Stimulated activated CD8-positive, alpha-beta memory T cell treated with anti-CD3 and anti-CD28 coated beads, Interleukin-2, amount 100 ng/mL, for 1 hour (primary cell): ENCODE results near the gene ERLEC1.
"Not testable (repeated sequence)": the region's sequence is repeated elsewhere in the genome, so short reads cannot be mapped to it uniquely, and the experiment has no call there.

Experiments
- DNase-seq, 2 donors: peaks; one replicate each; pipeline ENCODE4 v3.0.0-alpha.2; 2020; ENCODE audit warnings: low read depth in 2 of 2

The ERLEC1 gene

GRCh38 chr2:53829273-53829979, 42.6 kb downstream of the ERLEC1 start:
- DNase-seq, result no peak

- DNase-seq, result not testable (repeated sequence)
Measured at GRCh38 chr2:53829980-53830290, 43.1 kb downstream of the ERLEC1 start.

- no peak for DNase-seq
Measured at GRCh38 chr2:53840580-53840979, 53.7 kb downstream of the ERLEC1 start.

- not testable (repeated sequence) for DNase-seq
Measured at GRCh38 chr2:53841651-53842050, 54.8 kb downstream of the ERLEC1 start.

GRCh38 chr2:53842891-53843290, 56.0 kb downstream of the ERLEC1 start:
- DNase-seq, result no peak

- DNase-seq, result no peak
Measured at GRCh38 chr2:53843595-53843994, 56.8 kb downstream of the ERLEC1 start.

GRCh38 chr2:53848062-53848461, 61.2 kb downstream of the ERLEC1 start:
- DNase-seq, result no peak

- DNase-seq, result not testable (repeated sequence)
Measured at GRCh38 chr2:53851052-53851757, 64.4 kb downstream of the ERLEC1 start.

GRCh38 chr2:53852532-53852931, 65.7 kb downstream of the ERLEC1 start:
- DNase-seq, result no peak

- no peak for DNase-seq
Measured at GRCh38 chr2:53854678-53855077, 67.8 kb downstream of the ERLEC1 start.

- DNase-seq, result no peak
Measured at GRCh38 chr2:53856272-53856671, 69.4 kb downstream of the ERLEC1 start.

- no peak for DNase-seq
Measured at GRCh38 chr2:53859206-53860181, 72.7 kb downstream of the ERLEC1 start, which contains the start of gene GPR75. GPR75 (minus strand) TSS chr2:53859967; CDS start chr2:53854756, 5,211 bp downstream.

GRCh38 chr2:53861824-53862223, 75.0 kb downstream of the ERLEC1 start:
- no peak for DNase-seq

GRCh38 chr2:53863538-53864227, 76.8 kb downstream of the ERLEC1 start:
- DNase-seq, result no peak

- DNase-seq, result no peak
Measured at GRCh38 chr2:53865264-53865663, 78.4 kb downstream of the ERLEC1 start.

GRCh38 chr2:53865962-53866361, 79.1 kb downstream of the ERLEC1 start:
- no peak for DNase-seq

GRCh38 chr2:53867169-53867568, 80.3 kb downstream of the ERLEC1 start:
- no peak for DNase-seq

- DNase-seq, result no peak
Measured at GRCh38 chr2:53867773-53868172, 80.9 kb downstream of the ERLEC1 start.
